Loucy (cell line): Measurements from ENCODE around the gene UMODL1.

Experiments used
- CTCF ChIP-seq: fragments of 200-600 bp; sonication (generic); conservative IDR thresholded peaks from 2 replicates; pipeline ENCODE4 v1.5.1; 2014; ENCODE audit warnings: mild to moderate bottlenecking, antibody characterized with exemption, low read length
- EZH2phosphoT487 ChIP-seq: fragments of 200-600 bp; IDR thresholded peaks from 2 replicates; pipeline ENCODE4 v1.6.1; 2018; ENCODE audit warnings: antibody characterized with exemption, mild to moderate bottlenecking, moderate library complexity, borderline replicate concordance

GRCh38 chr21:42107881-42108553 is 36.9 kb downstream of the UMODL1 start:
- TF ChIP-seq CTCF (no peak), EZH2phosphoT487 (no peak)
